ENCODE results near the gene GPN3.

The GPN3 gene

GRCh38 chr12:110453569-110454296 lies 14.3 kb downstream of the GPN3 start:
- H3K4me1 ChIP-seq (ENCODE audit: control insufficient read depth in 1 of 2, insufficient read depth in 1 of 2, low read depth in 1 of 2, low read length in 1 of 2) = peaks cover 47 to 50% of the 10 kb centered on the region in 2 experiments
- peaks cover 6% of the 10 kb centered on the region for H3K36me3 ChIP-seq
- no peaks in the 10 kb centered on the region for H3K9me3 ChIP-seq
- H3K4me3 ChIP-seq (ENCODE audit: low read depth in 1 of 2, low read length in 1 of 2) = no peak overlapping the region
- H3K27me3 ChIP-seq = no peaks in the 10 kb centered on the region
- TF ChIP-seq CTCF (IDR thresholded peaks at IDR 0.05) = no peak
- H3K27ac ChIP-seq = peak overlapping the region; percentile 13

GRCh38 chr12:110451263-110451662 lies 16.8 kb downstream of the GPN3 start:
- TF ChIP-seq CTCF (IDR thresholded peaks at IDR 0.05) = no peak
- Histone ChIP-seq H3K9me3 (no peaks in the 10 kb centered on the region), H3K27ac (peak overlapping the region; percentile 95), H3K36me3 (peaks cover 25% of the 10 kb centered on the region), H3K4me3 (ENCODE audit: low read depth in 1 of 2, low read length in 1 of 2) (no peak overlapping the region), H3K27me3 (no peaks in the 10 kb centered on the region), H3K4me1 (ENCODE audit: control insufficient read depth in 1 of 2, insufficient read depth in 1 of 2, low read depth in 1 of 2, low read length in 1 of 2) (peaks cover 49 to 54% of the 10 kb centered on the region in 2 experiments)

- H3K27ac ChIP-seq = peak within 1 kb of the TSS; percentile 95
- no peaks in the 10 kb centered on the region for H3K9me3 ChIP-seq
- peaks cover 38% of the 10 kb centered on the region for H3K36me3 ChIP-seq
- no peaks in the 10 kb centered on the region for H3K27me3 ChIP-seq
- H3K4me3 ChIP-seq (ENCODE audit: low read depth in 1 of 2, low read length in 1 of 2) = peak within 1 kb of the TSS; percentile 79 to 80
- peak; percentile 99 for TF ChIP-seq CTCF (IDR thresholded peaks at IDR 0.05)
- peaks cover 44 to 46% of the 10 kb centered on the region in 2 experiments for H3K4me1 ChIP-seq (ENCODE audit: control insufficient read depth in 1 of 2, insufficient read depth in 1 of 2, low read depth in 1 of 2, low read length in 1 of 2)
Observed at GRCh38 chr12:110449799-110450497, 18.1 kb downstream of the GPN3 start, which contains the start of gene ARPC3. TSS of gene ARPC3 (minus strand) at chr12:110450337. CDS start at chr12:110450260, 77 bp downstream.

GRCh38 chr12:110444455-110444854 lies 23.6 kb downstream of the GPN3 start:
- peaks cover 93% of the 10 kb centered on the region for H3K36me3 ChIP-seq
- H3K27ac ChIP-seq = peak overlapping the region; percentile 4
- TF ChIP-seq CTCF (IDR thresholded peaks at IDR 0.05) = no peak
- no peaks in the 10 kb centered on the region for H3K9me3 ChIP-seq
- no peak overlapping the region for H3K4me3 ChIP-seq (ENCODE audit: low read depth in 1 of 2, low read length in 1 of 2)
- peaks cover 31 to 35% of the 10 kb centered on the region in 2 experiments for H3K4me1 ChIP-seq (ENCODE audit: control insufficient read depth in 1 of 2, insufficient read depth in 1 of 2, low read depth in 1 of 2, low read length in 1 of 2)
- H3K27me3 ChIP-seq = no peaks in the 10 kb centered on the region

- peaks cover 4 to 5% of the 10 kb centered on the region in 2 experiments for H3K4me1 ChIP-seq (ENCODE audit: control insufficient read depth in 1 of 2, insufficient read depth in 1 of 2, low read depth in 1 of 2, low read length in 1 of 2)
- H3K9me3 ChIP-seq = no peaks in the 10 kb centered on the region
- H3K27me3 ChIP-seq = no peaks in the 10 kb centered on the region
- H3K36me3 ChIP-seq = peaks cover 77% of the 10 kb centered on the region
- TF ChIP-seq CTCF (IDR thresholded peaks at IDR 0.05) = no peak
- peak overlapping the region; percentile 27 for H3K27ac ChIP-seq
- no peak overlapping the region for H3K4me3 ChIP-seq (ENCODE audit: low read depth in 1 of 2, low read length in 1 of 2)
Observed at GRCh38 chr12:110436231-110436630, 31.8 kb downstream of the GPN3 start.

All from neutrophil (primary cell).